HG02852 (cell line): ENCODE results near the gene KIF24.
"Not testable (repeated sequence)": the region's sequence is repeated elsewhere in the genome, so short reads cannot be mapped to it uniquely, and the experiment has no call there.

Experiments
- ATAC-seq: cut with Tn5 transposase; IDR thresholded peaks from one replicate; pipeline ENCODE4 v1.9.1; 2021; ENCODE audit warnings: mild to moderate bottlenecking, moderate library complexity; ENCODE audit not compliant: unreplicated experiment

Gene KIF24, protein sequence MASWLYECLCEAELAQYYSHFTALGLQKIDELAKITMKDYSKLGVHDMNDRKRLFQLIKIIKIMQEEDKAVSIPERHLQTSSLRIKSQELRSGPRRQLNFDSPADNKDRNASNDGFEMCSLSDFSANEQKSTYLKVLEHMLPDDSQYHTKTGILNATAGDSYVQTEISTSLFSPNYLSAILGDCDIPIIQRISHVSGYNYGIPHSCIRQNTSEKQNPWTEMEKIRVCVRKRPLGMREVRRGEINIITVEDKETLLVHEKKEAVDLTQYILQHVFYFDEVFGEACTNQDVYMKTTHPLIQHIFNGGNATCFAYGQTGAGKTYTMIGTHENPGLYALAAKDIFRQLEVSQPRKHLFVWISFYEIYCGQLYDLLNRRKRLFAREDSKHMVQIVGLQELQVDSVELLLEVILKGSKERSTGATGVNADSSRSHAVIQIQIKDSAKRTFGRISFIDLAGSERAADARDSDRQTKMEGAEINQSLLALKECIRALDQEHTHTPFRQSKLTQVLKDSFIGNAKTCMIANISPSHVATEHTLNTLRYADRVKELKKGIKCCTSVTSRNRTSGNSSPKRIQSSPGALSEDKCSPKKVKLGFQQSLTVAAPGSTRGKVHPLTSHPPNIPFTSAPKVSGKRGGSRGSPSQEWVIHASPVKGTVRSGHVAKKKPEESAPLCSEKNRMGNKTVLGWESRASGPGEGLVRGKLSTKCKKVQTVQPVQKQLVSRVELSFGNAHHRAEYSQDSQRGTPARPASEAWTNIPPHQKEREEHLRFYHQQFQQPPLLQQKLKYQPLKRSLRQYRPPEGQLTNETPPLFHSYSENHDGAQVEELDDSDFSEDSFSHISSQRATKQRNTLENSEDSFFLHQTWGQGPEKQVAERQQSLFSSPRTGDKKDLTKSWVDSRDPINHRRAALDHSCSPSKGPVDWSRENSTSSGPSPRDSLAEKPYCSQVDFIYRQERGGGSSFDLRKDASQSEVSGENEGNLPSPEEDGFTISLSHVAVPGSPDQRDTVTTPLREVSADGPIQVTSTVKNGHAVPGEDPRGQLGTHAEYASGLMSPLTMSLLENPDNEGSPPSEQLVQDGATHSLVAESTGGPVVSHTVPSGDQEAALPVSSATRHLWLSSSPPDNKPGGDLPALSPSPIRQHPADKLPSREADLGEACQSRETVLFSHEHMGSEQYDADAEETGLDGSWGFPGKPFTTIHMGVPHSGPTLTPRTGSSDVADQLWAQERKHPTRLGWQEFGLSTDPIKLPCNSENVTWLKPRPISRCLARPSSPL (N-terminal part only)

DNA sequence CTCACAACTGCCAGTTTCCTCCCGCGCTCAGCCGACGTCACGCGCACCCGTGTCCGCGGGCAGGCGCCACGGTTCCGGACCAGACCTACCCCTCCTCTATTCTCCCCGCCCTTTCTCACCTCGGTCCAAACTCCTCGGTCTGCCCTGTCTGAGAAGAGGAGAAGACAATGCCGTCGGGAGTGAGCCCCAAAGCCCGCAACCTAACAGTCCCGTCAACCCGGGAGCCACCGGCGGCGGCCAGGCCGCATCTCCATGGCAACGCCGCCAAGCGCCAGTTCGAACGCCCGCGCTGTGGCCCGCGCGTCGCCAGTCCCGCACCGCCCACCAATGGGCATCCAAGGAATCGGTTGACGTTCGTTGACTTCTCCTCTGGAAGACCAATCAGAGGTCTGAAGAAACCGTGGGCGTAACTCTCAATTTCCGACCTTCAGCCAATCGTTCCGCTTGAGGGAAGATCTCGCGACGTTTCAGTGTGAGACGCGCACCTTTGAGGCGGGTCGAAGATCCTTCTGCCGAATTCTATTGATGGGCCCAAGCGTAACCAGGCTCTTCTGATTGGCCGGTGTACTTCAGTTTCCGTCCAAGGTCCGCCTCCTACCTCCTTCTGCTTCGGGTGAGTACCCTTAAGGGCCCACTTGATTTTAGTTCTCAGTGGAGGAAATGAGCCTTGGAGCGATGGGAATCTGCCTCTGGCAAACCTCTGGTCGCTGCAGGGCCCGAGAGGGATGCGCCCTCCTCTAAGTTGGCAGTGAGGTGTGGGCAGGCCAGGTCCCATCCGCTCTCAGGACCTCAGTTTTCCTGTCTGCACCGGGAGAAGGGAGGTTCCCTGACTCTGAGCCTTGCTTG, at the start of gene KIF24, which contains the start of gene NUDT2:
Gene KIF24 (minus strand): TSS at position 282 of the 846 bp plus-strand sequence. CDS start 17,922 bp downstream, outside the sequence.
Gene NUDT2 (plus strand): TSS at position 583 of the 846 bp plus-strand sequence. CDS start 9,471 bp downstream, outside the sequence.
- ATAC-seq, result peak; percentile 94

DNA sequence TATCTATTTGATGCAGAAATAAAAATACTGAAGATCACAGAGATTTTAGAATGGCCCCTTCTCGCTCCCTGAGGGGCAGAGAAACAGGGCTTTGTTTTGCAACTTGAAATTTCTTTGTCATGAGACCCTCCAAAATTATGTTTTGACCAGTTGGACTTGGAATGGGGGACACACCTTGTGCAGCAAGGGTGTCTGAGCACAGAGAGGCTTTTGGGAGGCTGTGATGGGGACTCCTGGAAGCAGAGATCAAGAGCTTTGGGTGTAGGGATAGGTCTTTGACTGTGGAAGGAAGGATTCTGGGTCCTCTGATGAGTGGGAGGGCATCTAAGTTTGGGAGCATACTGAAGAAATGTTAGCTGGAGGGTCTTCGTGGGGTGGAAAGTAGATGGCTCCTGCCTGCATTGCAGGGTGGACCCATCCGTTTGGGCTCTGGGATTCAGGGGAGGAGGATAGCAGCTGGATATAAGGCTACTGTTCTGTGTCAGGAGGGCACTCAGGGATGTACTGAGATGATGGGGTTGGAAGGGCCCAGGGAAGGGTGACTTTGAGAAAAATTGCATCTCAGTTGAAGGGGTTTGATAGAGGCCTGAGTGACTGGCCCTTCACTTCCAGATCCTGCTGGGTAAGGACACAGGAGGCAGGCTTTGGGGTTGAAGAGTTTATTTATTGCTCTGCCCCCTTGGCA, 49.5 kb upstream of the KIF24 start:
- ATAC-seq, result no peak

DNA sequence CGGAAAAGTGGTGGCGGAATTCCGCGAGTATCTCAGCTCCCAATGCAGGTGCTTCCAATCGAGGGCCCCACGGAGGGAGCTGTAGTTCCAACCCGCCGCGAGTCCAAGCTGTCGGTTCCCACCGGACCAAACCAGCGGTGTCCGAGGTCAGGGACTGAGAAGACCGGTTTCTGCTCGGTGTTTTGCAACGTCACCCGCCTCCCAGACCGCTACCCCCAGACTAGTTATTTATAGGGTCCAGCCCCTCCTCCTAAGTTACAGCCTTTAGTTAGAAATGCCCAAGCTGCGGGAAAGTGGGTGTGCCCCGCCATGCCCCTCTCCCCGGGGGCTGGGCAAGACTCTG, 48.3 kb upstream of the KIF24 start:
- no peak for ATAC-seq

DNA sequence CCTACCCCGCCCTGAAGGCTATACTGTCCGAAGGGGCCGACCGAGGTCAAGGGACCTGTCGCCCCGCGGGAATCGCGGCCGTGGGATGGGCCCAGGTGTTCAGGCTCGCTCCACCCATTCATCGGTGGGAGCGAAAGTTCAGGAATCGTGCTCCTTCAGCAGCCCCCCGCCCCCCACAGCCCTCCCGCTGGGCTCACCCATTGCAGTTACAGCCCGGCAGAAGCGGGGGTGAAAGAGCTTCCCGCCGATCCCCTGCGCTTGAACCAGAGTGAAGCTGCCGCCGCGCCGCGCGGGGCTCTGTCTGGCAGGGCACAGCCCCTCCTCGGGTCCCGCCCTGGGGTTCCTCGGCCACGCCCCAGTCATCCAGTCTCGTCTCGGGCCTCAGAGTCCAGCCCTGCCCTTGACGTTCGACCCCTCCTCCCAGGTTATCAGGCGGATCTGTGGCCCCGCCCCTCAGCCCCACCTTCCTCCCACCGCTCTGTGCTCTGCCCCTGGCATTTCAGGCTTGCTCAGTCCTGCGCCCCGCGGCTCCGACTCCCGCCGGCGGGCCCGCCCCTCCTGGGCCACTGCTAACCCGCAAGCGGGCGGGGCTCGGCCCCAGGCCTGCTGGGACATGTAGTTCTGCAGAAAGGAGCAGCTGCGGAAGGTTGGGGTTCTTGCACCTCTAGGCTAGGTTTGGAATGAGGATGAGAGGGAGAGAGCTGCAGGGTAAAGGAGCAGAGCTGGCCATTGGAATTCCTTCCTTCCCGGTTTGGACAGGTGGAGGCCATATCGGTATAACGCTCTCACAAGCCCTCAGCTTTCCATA, 47.7 kb upstream of the KIF24 start, which contains the start of gene MYORG:
Gene MYORG (minus strand): TSS at position 303 of the 808 bp plus-strand sequence. CDS start 3,955 bp downstream, outside the sequence.
- peak; percentile 78 for ATAC-seq

DNA sequence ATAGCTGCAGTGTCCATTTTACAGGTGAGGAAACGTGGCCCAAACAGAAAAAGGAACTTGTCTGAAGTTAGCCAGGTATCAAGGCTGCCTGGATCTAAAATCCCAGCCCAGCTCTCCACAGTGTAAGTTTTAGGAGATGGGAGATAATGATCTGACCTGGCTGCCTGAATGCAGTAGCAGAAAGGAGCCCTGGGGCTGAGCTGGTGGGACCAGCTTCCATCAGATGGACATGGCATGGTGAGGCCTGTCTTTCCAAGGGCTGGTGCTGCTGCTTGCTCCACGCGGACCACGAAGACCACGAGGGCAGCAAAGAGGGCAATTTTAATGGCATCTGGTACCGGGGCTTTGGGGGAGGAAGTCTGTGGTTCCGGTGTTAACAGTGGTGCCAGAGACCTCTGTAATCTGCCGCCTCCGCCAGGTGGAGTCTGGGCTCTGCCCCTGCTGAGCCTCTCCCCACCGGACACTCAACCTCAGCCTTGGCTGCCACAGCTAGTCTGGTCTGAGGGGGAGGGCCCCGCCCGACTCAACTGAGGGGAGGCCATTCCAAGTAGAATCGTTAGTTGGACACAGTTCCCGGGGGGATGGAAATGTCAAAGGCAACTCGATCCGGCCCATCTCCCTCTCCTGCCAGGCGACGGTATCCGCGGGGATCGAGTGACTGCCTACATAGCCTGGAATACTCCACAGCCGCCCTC, 47.0 kb upstream of the KIF24 start:
- no peak for ATAC-seq

DNA sequence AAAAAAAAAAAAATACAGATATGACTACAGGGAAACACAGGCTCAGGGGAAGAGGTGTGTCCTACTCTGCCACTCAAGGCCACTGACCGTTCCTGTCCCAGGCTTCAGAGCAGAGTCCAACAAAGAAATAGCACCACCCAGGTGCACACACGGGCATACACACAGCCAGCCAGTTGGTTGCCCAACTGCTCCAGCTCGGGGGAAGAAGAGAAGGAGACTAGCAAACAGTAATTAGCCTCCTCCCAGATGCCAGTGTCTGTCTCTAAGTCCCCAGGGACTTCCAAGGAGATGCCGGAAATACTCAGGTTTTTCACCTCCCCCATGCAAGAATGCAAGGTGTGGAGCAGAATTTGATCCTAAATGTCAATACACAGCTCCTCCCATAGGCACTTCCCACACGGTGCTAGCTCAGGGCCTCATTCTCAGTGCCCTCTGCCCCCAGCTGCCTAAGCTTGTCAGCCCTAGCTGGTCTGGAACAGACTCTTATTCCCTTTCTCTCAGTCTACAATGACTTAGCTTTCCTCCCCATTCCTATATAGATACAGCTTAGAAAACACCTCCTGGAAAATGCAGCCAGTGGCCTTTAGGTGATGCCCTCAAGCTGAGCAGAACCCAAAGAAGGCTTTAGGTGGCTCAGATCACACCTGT, 46.0 kb upstream of the KIF24 start:
- no peak for ATAC-seq

DNA sequence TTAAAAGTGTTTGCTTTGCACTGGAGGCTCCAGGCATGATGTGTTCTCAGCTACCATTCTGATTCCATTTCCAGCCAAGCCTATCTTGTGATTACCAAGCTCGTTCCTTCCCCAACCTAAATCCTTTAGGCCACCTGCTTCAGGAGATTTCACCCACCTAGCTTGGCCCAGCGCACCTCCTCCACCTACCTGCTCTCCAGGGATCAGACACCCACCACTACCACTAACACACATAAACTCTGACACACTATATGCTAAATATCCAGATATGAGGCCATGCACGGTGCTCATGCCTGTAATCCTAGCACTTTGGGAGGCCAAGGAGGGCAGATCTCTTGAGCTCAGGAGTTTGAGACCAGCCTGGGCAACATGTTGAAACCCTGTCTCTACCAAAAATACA, 45.3 kb upstream of the KIF24 start:
- ATAC-seq, result no peak

DNA sequence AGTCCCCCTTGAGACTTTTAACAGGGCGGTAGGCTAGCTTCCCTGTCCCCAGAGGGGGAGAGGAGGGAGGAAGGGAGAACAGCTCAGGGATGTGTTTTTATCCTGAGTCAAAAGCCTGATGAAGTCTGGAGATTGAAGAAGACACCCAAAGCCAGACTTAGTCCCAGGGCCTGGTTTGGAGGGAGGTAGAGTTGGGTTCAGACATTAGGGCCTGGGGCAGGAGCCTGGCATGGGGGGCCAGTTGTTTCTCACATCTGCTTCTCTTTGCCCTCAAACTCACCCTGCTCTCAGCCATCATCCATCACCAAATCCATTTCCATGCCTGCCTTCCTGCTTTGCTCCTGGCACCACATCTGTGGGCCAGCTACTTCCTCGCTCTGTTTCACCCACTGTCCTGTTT, 44.7 kb upstream of the KIF24 start:
- no peak for ATAC-seq

DNA sequence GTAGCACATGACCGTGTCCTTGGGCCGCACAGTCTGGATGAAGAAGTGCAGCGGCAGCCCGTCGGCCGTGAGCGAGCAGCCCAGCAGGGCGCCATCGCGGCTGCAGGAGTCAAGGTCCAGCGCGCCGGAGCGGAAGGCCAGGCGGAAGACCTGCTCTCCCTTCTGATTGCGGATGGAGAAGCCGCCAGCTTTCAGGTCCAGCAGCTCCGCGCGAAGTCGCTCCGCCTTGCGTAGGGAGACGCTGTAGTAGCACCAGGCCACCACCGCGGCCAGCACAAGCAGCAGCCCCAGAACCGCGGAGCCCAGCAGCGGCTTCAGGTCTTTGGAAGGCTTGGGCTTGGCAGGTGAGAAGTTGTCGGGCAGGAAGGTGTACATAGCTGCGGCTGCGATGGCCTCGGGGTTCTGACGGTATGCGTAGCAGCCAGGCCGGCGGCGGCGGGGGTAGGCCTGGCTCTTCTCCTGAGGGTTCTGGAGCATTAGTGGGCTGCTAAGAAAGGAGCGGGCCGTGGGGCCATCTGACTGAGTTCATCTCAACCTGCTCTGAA, 43.5 kb upstream of the KIF24 start:
- ATAC-seq, result no peak

DNA sequence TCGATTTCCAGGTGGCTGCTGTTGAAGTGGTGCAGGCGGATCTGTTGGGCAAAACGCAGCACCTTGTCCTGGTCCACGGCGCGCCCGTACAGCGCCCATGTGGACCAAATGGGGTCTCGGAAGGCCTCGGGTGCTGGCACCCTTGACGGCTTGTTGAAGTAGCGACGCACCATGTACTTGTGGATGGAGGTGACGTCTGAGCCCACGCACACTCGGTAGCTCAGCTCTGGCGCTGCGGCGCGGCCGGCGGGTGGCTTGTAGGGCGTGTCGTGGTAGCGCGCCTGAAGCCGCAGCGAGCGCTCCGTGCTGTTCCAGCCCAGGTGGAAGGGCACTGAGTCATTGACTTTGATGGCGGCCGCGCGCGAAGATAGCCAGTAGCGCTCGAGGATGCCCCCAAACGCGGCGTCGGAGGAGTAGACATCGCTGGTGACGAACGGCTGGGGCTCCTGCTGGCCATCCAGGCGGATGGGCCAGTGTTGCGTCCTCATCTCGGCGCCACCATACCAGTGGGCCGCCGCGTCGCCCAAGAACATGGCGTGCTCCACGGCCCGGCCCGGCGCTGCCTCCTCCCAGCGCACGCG, 42.9 kb upstream of the KIF24 start:
- no peak for ATAC-seq

DNA sequence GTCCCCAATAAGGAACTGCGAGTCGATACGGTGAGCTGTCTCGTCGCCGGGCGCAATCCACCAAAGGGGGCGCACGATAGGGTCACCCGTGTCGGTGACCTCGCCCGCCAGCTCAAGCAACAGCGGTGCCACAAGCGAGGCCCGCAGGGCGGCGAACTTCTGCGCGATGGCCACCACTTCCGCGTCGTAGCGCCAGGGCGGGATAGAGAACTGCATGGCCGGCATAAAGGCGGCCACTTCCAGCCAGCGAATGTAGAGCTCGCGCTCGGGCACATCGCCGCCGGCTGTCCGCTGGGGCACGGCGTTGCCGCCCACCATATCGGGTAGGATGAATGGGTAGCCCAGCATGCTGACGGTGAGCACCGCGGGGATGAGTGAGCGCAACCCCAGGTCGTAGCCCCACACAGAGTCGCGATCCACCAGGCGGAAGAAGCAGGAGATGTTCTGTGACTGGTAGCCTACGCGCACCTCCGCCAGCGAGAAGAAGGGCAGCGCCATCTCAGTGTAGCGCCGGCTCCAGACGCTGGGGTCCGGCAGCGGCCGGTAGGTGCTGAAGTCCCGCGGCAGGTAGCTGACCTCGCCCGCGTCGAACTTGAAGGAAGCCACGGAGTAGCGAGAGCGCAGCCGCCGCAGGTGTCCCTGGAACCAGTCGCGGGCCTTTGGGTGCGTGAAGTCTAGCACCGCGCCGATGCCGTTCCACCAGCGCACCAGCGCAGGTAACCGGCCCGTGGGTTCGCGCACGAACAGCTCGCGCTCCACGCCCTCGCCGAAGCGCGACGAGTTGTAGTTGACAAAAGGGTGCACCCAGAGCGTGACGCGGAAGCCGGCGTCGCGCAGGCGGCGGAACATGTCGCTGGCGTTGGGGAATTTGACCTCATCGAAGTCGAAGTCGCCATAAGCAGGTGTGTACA, 42.2 kb upstream of the KIF24 start:
- ATAC-seq, result no peak

DNA sequence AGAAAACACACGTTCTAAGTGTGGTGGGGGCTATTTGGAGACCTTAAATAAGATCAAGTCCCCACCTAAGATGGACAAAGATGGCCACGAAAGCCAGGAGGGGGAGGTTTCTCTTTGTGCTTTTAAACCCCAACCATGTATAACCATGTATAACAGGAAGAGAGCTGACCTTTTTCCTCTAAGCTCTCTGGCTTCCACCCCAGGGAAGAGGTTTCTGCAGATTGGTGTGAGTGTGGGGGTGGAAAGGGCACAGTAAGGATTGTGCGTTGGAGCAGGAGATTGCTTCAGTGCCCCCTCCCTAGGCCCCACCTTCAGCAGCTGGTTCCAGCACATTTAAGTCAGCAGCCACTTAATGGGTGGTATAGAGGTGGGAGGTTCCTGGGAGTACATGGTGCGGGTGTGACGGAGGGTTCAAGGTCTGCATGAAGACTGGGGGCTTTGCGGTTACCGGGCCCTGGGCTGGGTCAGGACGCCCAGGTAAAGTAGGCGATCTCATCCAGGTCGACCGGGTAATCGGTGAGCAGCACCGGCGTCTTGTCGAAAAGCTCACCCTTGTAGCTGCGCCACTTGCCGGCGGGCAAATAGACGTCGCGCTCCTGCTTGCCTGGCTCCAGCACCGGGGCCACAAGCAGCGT, 41.4 kb upstream of the KIF24 start:
- ATAC-seq, result no peak

DNA sequence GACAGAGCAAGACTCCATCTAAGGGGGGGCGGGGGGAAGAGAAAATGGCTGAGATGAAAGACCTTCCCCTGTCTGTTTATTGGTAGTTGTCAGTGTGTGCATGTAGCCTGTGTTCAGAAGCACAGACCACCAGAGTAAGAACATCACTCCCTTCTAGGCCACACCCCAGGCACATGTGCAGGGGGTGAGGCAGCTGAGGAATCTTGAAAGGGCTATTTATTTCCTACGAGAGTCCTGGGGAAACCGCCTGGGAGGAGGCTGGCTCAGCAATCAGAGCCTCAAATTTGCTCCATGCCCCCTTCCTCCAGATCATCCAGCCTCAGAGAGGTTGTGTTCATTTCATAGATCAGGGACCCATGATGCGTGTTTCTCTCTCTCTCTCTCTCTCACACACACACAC, 40.6 kb upstream of the KIF24 start:
- no peak for ATAC-seq

DNA sequence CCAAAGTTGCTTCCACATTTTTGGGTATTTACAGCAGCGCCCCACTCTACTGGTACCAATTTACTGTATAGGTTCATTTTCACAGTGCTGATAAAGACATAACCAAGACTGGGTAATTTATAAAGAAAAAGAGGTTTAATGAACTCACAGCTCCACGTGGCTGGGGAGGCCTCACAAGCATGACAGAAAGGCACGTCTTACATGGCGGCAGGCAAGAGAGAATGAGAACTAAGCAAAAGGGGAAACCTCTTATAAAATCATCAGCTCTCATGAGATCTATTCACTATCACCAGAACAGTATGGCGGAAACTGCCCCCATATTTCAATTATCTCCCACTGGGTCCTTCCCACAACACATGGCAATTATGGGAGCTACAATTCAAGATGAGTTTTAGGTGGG, 39.7 kb upstream of the KIF24 start:
- not testable (repeated sequence) for ATAC-seq

DNA sequence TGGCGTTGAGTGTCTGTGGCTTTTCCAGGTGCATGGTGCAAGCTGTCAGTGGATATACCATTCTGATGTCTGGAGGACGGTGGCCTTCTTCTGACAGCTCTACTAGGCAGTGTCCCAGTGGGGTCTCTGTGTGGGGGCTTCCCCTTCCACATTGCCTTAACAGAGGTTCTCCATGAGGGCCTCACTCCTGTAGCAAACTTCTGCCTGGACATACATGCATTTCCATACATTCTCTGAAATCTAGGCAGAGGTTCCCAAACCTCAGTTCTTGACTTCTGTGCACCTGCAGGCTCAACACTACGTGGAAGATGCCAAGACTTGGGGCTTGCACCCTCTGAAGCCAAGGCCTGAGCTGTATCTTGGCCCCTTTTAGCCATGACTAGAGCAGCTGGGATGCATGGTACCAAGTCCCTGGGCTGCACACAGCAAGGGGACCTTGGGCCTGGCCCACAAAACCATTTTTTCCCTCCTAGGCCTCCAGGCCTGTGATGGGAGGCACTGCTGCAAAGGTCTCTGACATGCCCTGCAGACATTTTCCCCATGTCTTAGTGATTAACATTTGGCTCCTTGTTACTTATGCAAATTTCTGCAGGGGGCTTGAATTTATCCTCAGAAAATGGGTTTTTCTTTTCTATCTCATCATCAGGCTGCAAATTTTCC, 38.8 kb upstream of the KIF24 start:
- ATAC-seq, result not testable (repeated sequence)
